ENCODE measurements around the gene PNPLA7. TPM values are rescaled to one million over a fixed set of nuclear protein-coding genes. Genes with fewer than 3 reads are reported as not detected.

PNPLA7 gene
- total RNA-seq, 4 donors from 2014 or later, result 13.0 to 34.3 (median 29.2) TPM

GRCh38 chr9:137429974-137430722 is 120.1 kb downstream of the PNPLA7 start:
- TF ChIP-seq CTCF (IDR thresholded peaks at IDR 0.05; ENCODE audit: low read depth), result no peak

DNA sequence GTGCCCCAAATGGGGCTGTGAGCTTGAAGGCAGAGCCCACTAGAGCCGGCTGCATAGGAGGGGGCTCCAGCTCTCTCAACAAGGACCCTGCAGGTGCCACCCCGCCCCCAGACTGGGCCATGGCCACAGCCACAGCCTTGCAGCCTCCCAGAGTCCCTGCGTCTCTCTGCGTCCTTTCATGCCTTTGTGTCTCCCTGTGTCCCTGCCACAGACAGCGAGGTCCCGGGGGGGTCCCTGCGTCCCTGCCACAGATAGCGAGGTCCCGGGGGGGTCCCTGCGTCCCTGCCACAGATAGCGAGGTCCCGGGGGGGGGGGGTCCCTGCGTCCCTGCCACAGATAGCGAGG is 120.7 kb downstream of the PNPLA7 start:
- TF ChIP-seq CTCF (IDR thresholded peaks at IDR 0.05; ENCODE audit: low read depth), result no peak

DNA sequence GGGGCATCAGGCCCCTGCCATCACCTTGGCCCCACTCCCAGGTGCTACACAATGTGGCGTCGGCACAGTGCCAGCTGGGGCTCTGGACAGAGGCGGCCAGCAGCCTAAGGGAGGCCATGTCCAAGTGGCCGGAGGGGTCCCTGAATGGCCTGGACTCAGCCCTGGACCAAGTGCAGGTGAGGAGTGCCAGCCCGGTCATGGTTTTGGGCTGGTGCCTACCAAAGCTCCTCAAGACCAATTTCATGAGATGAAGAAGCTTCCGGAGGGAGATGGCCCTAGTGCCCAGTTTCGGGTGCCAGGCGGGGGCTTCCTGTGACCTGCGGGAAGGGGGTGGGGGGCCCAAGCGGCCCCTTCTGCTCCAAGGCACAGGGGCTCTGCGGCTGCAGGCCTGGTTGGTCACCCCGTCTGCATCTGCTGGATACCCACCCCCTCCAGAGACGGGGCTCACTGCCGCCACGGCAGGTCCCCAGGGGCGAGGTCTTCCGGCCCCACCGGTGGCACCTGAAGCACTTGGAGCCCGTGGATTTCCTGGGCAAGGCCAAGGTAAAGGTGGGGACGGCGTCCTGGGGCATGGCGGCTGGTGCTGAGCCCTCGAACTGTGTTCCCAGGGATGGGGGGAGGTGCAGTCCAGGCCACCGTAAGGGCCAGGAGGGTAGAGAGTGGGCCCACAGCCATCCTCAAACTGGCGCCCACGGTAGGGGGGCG is 121.2 kb downstream of the PNPLA7 start:
- no peak for TF ChIP-seq CTCF (IDR thresholded peaks at IDR 0.05; ENCODE audit: low read depth)

DNA sequence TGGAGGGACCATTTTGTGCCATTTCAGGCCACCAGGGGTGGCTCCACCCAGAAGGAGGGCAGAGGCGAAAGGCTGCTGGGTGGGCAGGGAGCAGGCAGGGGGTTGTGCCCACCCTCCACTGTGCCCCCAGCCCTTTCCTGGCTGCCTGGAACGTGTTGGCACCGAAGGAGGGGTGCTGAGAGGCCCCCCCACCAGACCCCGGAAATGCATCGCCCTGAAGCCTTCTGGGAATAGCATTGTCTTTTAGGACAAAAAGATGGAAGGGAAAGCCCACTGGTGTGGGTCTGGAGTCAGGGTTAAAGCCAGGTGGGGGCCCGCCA is 121.9 kb downstream of the PNPLA7 start:
- TF ChIP-seq CTCF (IDR thresholded peaks at IDR 0.05; ENCODE audit: low read depth), result no peak

DNA sequence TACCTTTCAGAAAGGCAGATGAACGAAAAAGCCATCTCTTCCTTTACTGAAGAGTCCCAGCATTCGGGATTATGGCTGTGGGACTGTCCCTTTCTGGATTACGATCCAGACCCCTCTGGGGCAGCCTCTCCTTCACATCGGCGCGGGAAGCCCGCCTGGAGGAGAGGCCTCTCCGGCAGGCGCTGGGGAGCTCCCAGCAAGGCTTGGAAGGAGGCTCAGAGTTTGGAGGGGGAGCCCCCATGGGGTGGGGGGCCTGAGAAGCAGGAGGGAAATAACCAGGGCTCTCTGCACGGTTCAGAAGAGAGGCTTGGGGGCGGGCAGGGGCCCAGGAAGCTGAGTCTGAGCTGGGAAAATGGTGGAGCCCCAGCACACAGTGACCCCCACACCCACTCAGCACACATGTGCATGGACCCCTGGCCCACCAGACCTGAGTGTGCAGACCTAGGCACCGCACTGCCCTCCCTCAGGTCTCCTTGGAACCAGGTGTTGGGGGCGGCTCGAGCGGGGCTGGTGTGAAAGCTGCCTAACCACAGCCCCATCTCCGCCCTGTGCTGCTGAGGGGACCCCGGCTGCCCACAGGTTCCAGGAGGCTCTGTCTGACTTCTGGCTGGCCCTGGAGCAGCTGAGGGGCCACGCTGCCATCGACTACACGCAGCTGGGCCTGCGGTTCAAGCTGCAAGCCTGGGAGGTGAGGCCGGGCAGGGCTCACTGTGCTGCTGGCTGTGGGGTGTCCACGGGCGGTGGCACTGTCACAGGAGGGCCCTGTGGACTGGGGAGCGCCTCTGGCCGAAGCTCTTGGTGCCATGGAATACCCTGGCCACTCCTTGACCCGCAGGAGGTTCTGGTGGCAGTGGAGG is 122.5 kb downstream of the PNPLA7 start:
- TF ChIP-seq CTCF (IDR thresholded peaks at IDR 0.05; ENCODE audit: low read depth), result no peak

DNA sequence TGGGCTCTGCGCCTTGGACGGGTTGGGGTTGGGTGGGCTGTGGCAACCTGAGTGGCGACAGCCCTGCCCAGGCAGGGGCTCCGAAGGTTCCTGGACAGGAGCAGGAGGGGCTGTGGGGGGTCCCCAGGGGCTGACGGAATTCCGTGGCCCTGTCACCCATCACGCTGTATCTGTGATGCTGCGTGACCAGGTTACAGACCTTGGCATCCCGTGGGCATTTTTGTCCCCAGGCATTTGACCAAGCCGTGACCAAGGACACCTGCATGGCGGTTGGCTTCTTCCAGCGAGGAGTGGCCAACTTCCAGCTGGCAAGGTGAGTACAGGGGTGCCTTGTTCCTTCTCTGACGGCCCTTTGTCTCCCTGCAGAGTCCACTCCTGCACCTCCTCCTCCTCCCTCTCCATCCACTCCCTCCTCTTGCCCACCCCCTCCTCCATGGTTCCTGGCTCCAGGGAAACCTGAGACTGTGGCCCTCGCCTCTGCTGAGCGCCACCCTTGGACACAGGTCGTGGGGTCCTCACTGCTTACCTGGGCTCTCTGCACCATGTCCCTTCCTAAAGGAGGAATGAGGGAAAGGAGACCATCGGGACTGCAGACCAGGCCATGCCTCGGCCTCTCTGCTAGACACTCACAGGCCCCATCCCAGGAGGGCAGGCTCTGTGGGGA is 124.1 kb downstream of the PNPLA7 start:
- no peak for TF ChIP-seq CTCF (IDR thresholded peaks at IDR 0.05; ENCODE audit: low read depth)
